ENCODE measurements around the gene PDE8A.

GRCh38 chr15:85151861-85152260 lies 170.2 kb downstream of the PDE8A start:
- TF ChIP-seq CTCF (IDR thresholded peaks at IDR 0.05) = no peak
- no peak for TF ChIP-seq POLR2AphosphoS5 (IDR thresholded peaks at IDR 0.05)
- TF ChIP-seq POLR2A (IDR thresholded peaks at IDR 0.05) = no peak
- TF ChIP-seq EP300 (IDR thresholded peaks at IDR 0.05) = no peak
